Endothelial cell of hepatic sinusoid (primary cell): ENCODE data around the gene YIPF3.
"Not testable (repeated sequence)": the region's sequence is repeated elsewhere in the genome, so short reads cannot be mapped to it uniquely, and the experiment has no call there.

Experiments
- in situ Hi-C: cut with HindIII; loops from 2 replicates; pipeline ENCODE4 v1.10.0; 2017; ENCODE audit warnings: low sequenced_read_pairs

YIPF3 gene

GRCh38 chr6:43509984-43510826 is 6.5 kb downstream of the YIPF3 start, which contains the start of gene LRRC73:
TSS of gene LRRC73 (minus strand) at chr6:43510346. CDS start at chr6:43509785, 561 bp downstream.
- in situ Hi-C loops = loop anchor here (10.0 kb wide), 1 partner anchor 65 kb away; no protein-coding TSS in a partner anchor

- in situ Hi-C loops = loop anchor here (10.0 kb wide), 1 partner anchor 65 kb away; no protein-coding TSS in a partner anchor
Observed at GRCh38 chr6:43509142-43509983, 7.4 kb downstream of the YIPF3 start.

GRCh38 chr6:43508481-43509141 is 8.1 kb downstream of the YIPF3 start:
- in situ Hi-C loops = loop anchor here (10.0 kb wide), 1 partner anchor 64 kb away; no protein-coding TSS in a partner anchor

- in situ Hi-C loops = loop anchor here (10.0 kb wide), 1 partner anchor 62 kb away; no protein-coding TSS in a partner anchor
Observed at GRCh38 chr6:43506667-43507471, 9.9 kb downstream of the YIPF3 start.

- in situ Hi-C loops = loop anchor here (10.0 kb wide), 1 partner anchor 61 kb away; no protein-coding TSS in a partner anchor
Observed at GRCh38 chr6:43506171-43506570, 10.6 kb downstream of the YIPF3 start.

GRCh38 chr6:43505718-43506117 is 11.0 kb downstream of the YIPF3 start:
- in situ Hi-C loops = loop anchor here (10.0 kb wide), 1 partner anchor 61 kb away; no protein-coding TSS in a partner anchor

- in situ Hi-C loops = loop anchor here (10.0 kb wide), 1 partner anchor 60 kb away; no protein-coding TSS in a partner anchor
Observed at GRCh38 chr6:43504756-43505593, 11.8 kb downstream of the YIPF3 start.

GRCh38 chr6:43503443-43503842 is 13.3 kb downstream of the YIPF3 start:
- in situ Hi-C loops = loop anchor here (10.0 kb wide), 1 partner anchor 59 kb away; no protein-coding TSS in a partner anchor

GRCh38 chr6:43502666-43503065 is 14.1 kb downstream of the YIPF3 start:
- in situ Hi-C loops = loop anchor here (10.0 kb wide), 1 partner anchor 58 kb away; no protein-coding TSS in a partner anchor

- in situ Hi-C loops = loop anchor here (10.0 kb wide), 1 partner anchor 56 kb away; no protein-coding TSS in a partner anchor
Observed at GRCh38 chr6:43500921-43501320, 15.8 kb downstream of the YIPF3 start.

GRCh38 chr6:43499028-43499815 is 17.5 kb downstream of the YIPF3 start:
- in situ Hi-C loops = no loop called here

- in situ Hi-C loops = not testable (repeated sequence)
Observed at GRCh38 chr6:43498291-43498690, 18.4 kb downstream of the YIPF3 start.

GRCh38 chr6:43497689-43498088 is 19.0 kb downstream of the YIPF3 start:
- in situ Hi-C loops = no loop called here

- in situ Hi-C loops = no loop called here
Observed at GRCh38 chr6:43497129-43497396, 19.7 kb downstream of the YIPF3 start.

GRCh38 chr6:43496370-43497128 is 20.2 kb downstream of the YIPF3 start:
- in situ Hi-C loops = no loop called here

GRCh38 chr6:43495409-43495941 is 21.3 kb downstream of the YIPF3 start:
- in situ Hi-C loops = no loop called here

GRCh38 chr6:43494766-43495165 is 22.0 kb downstream of the YIPF3 start:
- in situ Hi-C loops = no loop called here
